Fibroblast of upper back skin (primary cell): Measurements from ENCODE around the gene PRKD2.
A peak's percentile ranks its signal among the peaks of the same experiment; 100 is the strongest.

ENCODE experiments used
- DNase-seq: peaks from one replicate; pipeline ENCODE4 v3.0.0-alpha.2; 2013

Gene PRKD2

DNA sequence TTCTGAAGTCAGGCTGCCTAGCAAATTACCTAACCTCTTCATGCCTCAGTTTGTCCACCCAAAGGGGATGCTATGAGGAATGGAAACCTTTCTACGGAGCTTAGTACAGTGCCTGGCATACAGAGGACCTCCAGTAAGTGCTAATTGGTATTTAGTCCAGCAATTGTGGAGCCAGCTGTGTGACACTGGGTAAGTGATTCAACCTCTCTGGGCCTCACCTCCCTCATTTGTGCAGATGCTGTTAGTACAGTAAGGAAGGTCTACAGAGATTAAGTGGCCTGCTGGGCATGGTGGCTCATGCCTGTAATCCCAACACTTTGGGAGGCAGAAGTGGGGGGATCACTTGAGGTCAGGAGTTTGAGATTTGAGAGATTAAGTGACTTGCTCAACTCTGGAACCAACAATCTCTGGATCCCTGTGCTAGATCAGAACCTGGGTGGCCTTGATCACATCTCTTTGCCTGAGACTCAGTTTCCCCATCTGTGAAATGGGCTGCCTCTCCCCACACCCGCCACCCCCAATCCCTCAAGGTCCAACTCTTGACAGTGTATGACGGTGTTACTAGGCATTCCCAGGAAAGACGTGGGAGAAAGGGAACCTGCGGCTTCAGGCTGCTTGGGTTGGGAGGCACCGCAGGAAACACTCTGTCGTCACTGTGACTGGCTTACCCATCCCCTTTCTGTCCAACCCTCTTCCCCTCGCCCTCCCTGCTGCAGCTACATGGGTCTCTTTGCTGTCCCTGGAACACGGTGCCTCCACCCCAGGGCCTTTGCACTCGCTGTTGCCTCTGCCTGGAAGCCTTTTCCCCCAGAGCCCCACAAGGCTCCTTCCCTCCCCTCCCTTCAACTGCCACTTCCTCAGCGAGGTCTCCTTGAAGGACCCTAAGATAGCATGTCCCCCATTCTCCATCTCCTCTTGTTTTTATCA is 18.3 kb downstream of the PRKD2 start:
- no peak for DNase-seq

- DNase-seq = peak; percentile 66
Observed at GRCh38 chr19:46697204-46697960, 19.5 kb downstream of the PRKD2 start.

- no peak for DNase-seq
Observed at GRCh38 chr19:46696866-46697203, 20.1 kb downstream of the PRKD2 start.

DNA sequence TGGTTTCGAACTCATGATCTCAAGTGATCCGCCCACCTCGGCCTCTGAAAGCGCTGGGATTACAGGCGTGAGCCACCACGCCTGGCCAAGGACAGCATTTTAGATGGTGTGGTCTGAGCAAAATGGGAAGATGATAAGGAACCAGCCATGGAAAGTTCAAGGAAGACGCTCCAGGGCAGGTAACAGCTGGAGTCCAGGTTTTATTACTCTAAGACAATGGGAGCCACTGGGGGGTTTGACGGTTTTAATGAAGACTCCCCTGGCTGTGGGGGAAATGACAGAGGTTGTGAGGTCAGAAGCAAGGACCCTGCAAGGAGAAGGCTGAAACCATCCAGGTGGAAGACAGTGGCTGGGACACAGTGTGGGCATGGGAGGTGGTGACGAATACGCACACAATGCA is 20.9 kb downstream of the PRKD2 start:
- no peak for DNase-seq

DNA sequence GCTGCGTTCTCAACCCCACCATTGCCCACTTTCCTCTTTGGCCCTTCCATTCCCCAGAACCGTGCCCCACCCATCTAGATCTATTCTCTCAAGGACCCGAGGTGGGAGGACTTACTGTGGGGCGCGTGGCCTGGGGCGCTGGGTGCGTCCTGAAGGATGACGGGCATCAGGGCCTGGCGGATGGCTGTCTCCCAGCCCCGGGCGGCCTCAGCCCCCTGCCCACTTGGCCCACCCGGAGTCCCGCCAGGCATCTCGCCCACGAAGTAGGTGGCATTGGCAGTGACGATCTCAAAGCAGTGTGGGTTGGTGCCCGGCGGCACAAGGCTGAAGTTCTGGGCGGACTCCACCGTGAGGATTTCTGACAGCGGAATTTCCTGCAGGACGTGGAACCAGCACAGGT is 23.2 kb downstream of the PRKD2 start:
- DNase-seq = no peak

DNA sequence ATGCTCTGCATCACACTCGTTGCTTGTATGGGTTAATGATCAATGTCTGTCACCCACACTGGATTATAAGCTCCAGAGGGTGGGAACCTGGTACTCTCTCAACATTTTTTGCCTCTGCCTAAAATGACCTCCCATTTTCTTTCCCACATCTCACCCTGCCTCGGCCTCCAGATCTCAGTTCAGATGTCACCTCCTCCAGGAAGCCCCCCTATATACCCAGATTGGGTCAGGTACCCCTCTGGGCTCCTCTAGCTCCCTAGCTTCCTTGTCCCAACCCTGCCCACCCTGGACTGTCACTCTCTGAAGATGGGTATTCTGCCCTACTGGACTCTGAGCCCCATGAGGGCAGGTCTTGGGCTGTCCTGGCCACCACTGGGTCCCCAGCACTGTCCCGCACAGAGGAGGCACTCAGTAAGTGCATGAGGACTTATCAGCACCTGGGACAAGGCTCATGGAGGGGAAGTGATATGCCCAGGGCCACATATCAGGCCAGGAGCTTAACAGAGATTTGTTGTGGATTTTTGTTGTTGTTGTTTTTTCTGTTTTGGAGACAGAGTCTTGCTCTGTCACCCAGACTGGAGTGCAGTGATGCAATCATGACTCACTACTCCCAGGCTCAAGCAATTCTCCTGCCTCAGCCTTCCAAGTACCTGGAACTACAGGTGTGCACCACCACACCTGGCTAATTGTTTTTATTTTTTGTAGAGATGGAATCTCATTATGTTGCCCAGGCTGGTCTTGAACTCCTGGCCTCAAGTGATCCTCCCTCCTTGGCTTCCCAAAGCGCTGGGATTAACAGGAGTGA is 23.8 kb downstream of the PRKD2 start:
- no peak for DNase-seq

DNA sequence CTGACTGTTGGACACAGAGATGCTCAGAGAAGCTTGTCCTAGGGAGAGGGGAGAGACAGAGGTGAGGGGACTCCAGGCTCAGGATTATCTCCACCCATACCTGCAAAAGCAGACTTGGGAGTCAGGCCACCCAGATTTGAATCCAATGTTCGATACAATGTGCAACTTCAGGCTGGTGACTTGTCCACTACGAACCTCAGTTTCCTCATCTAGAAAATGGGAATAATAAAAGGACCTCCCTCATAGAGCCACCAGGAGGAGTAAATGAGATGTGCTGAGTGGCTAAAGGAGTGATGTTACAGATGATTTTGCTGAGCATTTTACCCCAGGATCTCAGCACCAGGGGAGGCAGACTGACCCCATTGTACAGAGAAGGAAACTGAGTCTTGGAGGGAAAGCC is 25.0 kb downstream of the PRKD2 start:
- DNase-seq = no peak

DNA sequence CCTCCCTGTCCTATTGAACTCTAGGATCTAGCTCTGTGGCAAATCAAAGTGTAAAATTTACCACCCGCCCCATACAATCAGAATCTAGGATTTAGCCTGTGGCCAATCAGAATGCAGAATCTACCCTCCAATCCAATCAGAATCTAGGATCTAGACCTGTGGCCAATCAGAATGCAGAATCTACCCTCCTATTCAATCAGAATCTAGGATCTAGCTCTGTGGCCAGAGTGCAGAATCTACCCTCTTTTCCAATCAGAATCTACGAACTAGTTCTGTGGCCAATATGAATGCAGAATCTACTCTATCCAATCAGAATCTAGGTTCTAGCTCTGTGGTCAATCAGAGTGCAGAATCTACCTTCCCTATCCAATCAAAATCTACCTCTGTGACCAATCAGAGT is 25.8 kb downstream of the PRKD2 start:
- DNase-seq = no peak

GRCh38 chr19:46689358-46689757 is 27.6 kb downstream of the PRKD2 start:
- DNase-seq = no peak

DNA sequence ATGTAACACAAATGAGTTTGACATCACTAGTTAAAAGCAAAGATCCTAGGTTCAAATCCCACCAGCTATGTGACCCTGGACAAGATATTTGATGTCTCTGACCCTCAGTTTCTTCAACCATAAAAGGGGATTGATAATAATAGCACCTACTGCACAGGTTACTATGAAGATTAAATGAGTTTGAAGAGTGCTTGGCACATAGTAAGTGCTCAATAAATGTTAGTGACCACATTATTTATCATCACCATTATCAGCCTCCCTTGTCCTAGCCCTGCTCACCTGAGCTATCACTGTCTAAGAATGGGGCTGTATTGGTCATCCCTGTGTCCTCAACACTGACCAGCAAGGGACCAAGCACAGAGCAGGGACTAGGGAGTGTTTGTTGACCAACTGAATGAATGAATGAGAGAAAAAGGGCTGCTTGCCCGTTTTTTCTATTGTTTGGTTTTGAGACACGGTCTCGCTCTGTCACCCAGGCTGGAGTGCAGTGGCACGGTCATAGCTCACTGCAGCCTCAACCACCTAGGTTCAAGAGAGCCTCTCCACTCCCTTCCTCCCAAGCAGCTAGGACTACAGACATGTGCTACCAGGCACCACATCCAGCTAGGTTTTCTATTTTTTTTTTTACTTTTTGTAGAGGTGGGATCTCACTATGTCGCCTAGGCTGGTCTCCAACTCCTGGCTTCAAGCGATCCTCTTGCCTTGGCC is 29.3 kb downstream of the PRKD2 start:
- no peak for DNase-seq

GRCh38 chr19:46685189-46685588 is 31.7 kb downstream of the PRKD2 start:
- no peak for DNase-seq

- DNase-seq = no peak
Observed at GRCh38 chr19:46678110-46678732, 38.7 kb downstream of the PRKD2 start.

DNA sequence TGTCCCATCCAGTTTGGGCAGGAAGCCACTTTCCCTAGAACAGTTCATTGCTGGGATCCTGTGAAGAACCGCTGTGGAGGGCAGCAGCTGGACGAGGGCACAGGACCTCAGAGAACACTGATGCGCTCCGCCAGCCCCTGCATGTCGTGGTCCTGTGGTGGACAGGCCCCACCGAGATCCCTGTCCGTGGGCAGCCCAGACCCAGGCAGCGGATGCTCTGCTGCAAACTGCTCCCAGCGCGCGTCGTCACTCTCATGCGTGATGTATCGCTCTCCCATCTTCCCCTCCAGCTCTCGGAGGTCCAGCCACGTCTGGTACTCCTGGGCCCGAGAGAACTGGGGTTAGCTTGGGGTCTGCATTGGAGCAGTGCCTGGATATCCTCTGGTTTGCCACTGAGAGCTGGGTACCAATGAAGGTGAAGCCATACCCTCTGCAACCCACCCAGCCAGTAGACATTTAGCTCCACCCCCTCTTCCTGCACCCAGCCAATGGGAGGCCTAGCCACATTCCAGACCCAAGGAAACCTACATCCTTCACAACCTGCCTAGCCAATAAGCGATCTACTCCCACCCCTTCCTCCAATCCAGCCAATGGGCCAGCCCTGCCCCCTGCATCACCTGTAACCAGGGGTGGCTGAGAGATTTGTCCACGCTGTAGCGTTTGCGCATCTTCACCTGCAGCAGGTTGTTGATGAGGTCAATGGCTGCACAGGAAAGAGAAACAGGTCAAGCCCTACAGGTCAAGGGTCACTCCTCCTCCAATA is 42.3 kb downstream of the PRKD2 start:
- DNase-seq = no peak

DNA sequence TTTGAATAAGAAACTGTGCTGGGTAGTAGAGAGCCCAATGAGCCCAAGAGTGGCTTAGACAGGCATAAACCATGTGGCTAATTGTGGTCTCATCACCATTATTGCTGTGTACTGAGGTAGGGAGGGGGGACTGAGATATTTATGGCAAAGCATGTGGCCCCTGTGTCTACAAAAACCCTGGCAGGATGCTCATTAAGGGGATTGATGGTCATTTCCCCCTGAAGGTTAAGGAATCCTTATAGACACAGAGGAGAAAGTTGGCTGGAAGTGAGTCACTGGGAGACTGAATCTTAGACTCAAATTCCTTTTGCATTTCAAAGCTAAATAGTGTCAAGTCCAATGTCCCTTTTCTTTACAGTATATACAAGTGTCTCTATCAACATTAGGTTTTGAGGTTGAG is 46.1 kb downstream of the PRKD2 start:
- DNase-seq = peak; percentile 41

- no peak for DNase-seq
Observed at GRCh38 chr19:46668662-46669061, 48.3 kb downstream of the PRKD2 start.

DNA sequence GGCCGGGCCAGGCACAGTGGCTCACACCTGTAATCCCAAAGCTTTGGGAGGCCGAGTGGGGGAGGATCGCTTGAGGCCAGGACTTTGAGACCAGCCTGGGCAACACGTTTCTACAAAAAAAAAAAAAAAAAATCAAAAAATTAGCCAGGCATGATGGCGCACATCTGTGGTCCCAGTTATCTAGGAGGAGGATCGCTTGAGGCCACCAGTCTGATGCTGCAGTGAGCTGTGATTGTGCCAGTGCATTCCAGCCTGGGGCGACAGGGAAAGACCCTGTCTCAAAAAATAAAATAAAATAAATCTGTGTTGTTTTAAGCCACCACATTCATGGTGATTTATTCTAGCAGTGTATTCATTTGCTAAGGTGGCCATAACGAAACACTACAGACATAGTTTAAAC is 51.8 kb downstream of the PRKD2 start:
- DNase-seq = no peak

GRCh38 chr19:46661735-46662592 is 55.0 kb downstream of the PRKD2 start:
- peak; percentile 87 for DNase-seq

DNA sequence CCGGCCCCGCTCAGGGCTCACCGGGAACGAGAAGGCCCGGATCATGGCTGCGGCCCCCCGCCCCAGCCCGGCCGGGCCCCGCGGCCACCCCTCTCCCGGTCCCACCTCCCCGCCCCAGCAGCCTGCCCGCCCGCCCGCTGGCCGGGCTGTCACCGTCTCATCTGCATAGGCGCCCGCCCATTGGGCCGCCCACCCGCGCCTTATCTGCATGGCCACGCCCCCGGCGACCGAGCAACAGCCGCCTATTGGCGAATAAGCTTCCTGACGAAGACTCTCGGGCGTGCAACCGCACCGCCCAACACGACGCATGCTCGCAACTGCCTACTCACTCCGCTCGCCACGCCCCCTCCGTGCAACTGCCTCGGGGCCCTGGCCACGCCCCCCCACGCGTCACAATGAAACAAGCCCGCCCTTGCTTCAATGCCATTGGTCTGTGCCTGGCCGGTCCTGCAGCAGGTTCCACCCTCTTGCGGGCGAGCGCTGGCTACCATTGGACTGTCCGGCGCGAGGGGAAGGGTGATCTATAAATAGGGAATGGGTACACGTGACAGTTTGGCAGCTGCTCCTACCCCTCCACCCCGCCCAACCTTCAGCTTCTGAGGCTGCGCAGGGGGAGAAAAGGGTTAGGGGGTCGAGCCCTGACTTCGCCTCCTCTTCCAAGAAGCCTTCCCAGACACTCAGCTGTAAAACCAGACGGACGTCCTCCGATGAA is 55.7 kb downstream of the PRKD2 start, which contains the start of gene DACT3:
TSS of gene DACT3 (minus strand) at position 163 of the 712 bp plus-strand sequence. CDS start at position 45, 118 bp downstream.
- peak; percentile 100 for DNase-seq

DNA sequence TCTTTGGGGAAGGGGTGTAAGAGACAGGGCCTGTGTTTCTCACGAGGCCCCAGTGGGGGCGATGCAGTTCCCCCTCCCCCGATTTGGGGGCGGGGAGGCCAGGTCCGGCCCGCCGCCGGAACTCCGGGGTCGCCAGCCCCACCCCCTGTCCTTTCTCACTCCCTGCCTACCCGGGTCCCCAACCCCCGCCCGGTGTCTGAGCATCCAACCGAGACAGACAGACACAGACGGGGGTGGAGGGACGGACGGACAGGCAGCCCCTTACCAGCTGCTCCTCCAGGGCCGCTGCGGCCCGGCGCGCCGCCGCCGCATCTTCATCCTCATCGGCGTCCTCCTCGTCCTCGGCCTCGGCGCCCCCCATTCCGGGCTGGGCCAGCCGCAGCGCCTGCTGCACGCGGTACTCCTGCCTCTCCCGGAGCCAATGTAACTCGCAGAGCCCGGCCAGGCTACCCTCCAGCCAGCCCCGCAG is 56.3 kb downstream of the PRKD2 start:
- DNase-seq = no peak
